ENCODE measurements around the gene ITIH6.
"Not testable (repeated sequence)": the region's sequence is repeated elsewhere in the genome, so short reads cannot be mapped to it uniquely, and the experiment has no call there.

ITIH6 gene

GRCh38 chrX:54794795-54795194 lies 3.3 kb downstream of the ITIH6 start:
- DNase-seq = no peak

DNA sequence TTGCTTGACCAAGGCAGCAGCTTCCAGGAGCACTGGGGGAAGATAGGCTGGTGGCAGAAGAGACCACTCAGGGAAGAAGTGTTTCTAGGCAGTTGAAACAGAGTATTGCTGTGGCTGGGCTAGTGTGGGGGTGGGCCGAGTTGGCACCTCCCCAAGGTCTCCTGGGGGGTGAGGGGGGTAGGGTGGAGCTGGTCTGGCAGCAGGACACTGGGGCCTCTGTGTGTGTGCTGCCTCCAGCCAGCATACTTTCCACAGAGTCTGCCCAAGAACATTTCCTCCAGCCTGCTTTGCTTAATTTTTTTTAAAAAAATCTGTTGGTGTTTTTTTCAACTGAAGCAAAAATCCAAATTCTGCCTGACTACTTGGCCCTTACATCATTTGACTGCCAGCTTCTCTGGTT lies 4.0 kb downstream of the ITIH6 start:
- DNase-seq = no peak

- DNase-seq = not testable (repeated sequence)
These were observed 8.7 kb downstream of the ITIH6 start for GRCh38 chrX:54789405-54789804.

DNA sequence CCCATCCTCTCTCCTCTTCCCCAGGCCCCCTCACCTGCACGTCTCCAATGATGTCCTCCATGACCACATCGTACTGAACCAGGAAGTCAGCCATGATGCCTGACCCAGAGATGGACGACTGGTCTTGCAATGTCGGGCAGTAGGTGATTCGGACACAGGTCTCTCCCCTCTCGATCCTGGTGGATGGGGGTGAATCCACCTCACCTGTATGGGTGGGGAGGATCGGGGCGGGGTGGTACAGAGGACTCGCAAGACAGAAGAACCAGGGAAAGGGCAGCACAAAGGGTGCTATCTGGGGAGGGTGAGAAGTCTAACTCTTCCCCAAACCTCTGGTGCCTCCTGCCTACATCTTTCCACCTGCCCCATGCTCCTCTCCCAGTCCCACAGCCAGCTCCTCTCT lies 9.6 kb downstream of the ITIH6 start:
- DNase-seq = no peak

DNA sequence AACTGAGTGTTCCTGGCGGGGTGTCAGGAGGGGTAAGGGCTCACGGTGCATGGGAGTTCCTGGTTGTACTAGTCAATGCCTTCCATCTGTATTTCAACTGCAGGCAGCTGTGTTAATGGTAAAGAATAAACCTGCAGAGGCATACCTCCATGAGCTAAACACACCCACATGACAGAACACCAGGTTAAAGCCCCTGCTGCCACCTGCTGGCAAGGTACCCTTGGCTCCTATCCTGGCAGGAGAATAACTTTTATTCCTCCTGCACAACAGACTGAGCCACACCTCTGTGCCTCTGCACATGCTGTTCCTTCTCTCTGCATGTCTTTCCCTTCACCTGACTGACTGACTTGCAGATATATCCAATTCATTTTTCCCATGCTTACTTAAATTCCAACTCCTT lies 11.1 kb downstream of the ITIH6 start:
- no peak for DNase-seq

DNA sequence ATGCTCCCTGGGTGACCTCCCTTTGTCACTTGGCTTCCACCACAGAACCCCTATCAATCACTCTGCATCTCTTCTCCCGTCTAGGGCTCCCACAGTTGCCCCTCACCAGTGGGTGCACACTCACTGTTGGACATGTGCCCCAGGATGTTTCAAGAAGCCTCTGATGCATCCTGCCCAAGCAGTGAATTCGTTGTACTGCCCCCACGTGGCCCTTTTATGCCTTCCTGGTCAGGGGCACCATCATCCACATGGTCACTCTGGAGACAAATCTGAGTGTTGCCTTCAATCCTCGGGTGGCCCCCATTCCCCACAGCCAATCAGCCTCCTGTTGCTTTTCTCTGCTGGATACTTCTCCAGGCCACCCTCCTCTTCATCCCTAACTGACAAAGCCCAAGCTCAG lies 12.2 kb downstream of the ITIH6 start:
- DNase-seq = no peak

GRCh38 chrX:54776987-54777672 lies 20.9 kb downstream of the ITIH6 start:
- DNase-seq = no peak

- no peak for DNase-seq
These were observed 22.0 kb downstream of the ITIH6 start for GRCh38 chrX:54776061-54776460.

GRCh38 chrX:54774391-54775094 lies 23.5 kb downstream of the ITIH6 start:
- not testable (repeated sequence) for DNase-seq

GRCh38 chrX:54758114-54759055 lies 39.7 kb downstream of the ITIH6 start:
- DNase-seq = no peak

DNA sequence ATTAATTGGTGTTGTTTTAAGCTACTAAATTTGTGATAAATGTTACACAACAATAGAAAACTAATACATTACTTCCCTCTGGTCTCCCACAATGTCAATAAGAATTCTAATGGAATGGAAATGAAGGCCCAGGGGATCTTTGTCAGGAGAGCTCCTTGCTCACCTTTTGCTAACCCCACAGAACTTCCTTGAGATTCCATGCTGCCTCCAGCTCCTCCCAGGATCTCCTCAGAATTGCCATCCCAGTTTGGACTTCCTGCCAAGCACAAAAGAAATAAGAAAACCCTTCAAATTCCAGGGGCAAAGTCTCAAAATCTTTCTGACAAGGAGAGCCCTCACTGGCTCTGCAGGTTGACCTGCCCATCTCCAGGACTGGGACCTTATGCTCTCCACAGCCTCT lies 43.2 kb downstream of the ITIH6 start:
- DNase-seq = no peak

- no peak for DNase-seq
These were observed 49.4 kb downstream of the ITIH6 start for GRCh38 chrX:54748626-54749025.

GRCh38 chrX:54747733-54748393 lies 50.2 kb downstream of the ITIH6 start:
- DNase-seq = no peak

DNA sequence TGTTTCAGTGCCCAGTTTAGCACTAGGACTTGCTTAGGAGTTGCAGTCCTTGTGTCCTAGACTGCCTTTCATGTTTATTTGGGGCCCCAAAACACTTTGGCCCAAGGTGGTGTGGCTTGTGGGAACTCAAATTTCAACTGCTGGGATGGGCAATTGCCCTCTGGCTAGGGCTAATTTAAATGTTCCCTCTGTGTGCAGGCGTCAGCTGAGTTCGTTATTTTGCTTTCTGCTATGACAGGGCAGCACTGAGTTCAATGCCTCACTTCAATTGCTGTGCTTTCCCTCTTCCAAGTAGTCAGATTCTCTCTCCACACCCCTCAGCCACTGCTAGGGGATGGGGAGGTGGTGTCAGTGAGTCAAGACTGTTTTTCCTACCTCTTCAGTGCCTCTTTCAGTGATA lies 51.1 kb downstream of the ITIH6 start:
- DNase-seq = no peak

- DNase-seq = no peak
These were observed 52.4 kb downstream of the ITIH6 start for GRCh38 chrX:54745676-54746075.

DNA sequence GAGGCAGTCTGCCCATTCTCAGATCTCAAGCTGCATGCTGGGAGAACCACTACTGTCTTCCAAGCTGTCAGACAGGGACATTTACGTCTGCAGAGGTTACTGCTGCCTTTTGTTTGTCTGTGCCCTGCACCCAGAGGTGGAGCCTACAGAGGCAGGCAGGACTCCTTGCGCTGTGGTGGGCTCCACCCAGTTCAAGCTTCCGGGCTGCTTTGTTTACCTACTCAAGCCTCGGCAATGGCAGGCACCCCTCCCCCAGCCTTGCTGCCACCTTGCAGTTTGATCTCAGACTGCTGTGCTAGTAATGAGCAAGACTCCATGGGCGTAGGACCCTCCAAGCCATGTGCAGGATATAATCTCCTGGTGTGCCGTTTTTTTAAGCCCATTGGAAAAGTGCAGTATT lies 59.5 kb downstream of the ITIH6 start:
- DNase-seq = not testable (repeated sequence)

- not testable (repeated sequence) for DNase-seq
These were observed 61.6 kb downstream of the ITIH6 start for GRCh38 chrX:54736298-54736942.

DNA sequence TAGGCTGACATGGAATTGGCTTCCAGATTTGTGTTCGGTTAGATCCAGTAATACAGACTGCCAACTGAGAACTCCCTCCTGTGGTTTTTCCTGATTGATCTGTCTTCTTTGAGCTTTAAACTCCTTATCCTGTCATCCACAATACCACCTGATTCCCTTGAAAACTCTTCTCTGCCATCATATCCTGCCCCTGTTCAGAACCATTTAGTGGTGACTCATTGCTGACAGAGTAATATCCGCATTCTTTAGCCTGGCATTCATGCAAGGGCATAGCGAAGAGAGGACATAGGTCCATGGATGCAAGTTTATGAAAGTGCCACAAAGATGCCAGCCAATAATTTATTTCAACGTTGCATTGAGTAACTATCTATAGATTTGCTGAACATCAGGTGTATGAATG lies 76.6 kb downstream of the ITIH6 start:
- no peak for DNase-seq

- DNase-seq = no peak
These were observed 82.4 kb downstream of the ITIH6 start for GRCh38 chrX:54715621-54716020.

- DNase-seq = no peak
These were observed 83.6 kb downstream of the ITIH6 start for GRCh38 chrX:54714424-54714823.

GRCh38 chrX:54711735-54712134 lies 86.3 kb downstream of the ITIH6 start:
- DNase-seq = no peak

GRCh38 chrX:54710920-54711319 lies 87.1 kb downstream of the ITIH6 start:
- DNase-seq = no peak

- DNase-seq = no peak
These were observed 89.7 kb downstream of the ITIH6 start for GRCh38 chrX:54708404-54708803.

All from NCI-H146 (cell line).